GM12878 (cell line): Measurements from ENCODE around the gene ANKFY1. TPM values are rescaled to one million over a fixed set of nuclear protein-coding genes. Genes with fewer than 3 reads are reported as not detected.

ENCODE experiments used
- ATAC-seq: fragments of 200-7000 bp; cut with Tn5 transposase; 3 replicates; pipeline ENCODE4 v1.9.1; 2020; ENCODE audit warnings: mild to moderate bottlenecking, moderate library complexity
- BruUV-seq: library from RNA; stranded (reverse); fragments of 400-500 nt; replicated peaks from 2 replicates; lab custom pipeline; 2021; lab: Mats Ljungman, UMichigan
- CTCF ChIA-PET: fragments of 300-600 bp; sonication (Branson Sonifier 250); formaldehyde crosslinking; extraction: SDS; loops from one replicate; lab custom pipeline; 2021; ENCODE audit warnings: inconsistent platforms; lab: Yijun Ruan, JAX
- POLR2A ChIA-PET: fragments of 350-600 bp; formaldehyde crosslinking; extraction: SDS; loops from one replicate; lab custom pipeline; 2021; ENCODE audit warnings: inconsistent platforms; lab: Charles Lee
- RAD21 ChIA-PET: fragments of 300-600 bp; sonication (Branson Sonifier 250); formaldehyde crosslinking; loops from one replicate; lab custom pipeline; 2023; ENCODE audit warnings: antibody characterized with exemption; ENCODE audit not compliant: unreplicated experiment; lab: Charles Lee
- SMC1A ChIA-PET: fragments of 300-600 bp; sonication (Branson Sonifier 250); formaldehyde crosslinking; loops from one replicate; lab custom pipeline; 2023; ENCODE audit not compliant: unreplicated experiment, uncharacterized antibody; lab: Charles Lee
- DNase-seq: peaks from one replicate; pipeline ENCODE4 v3.0.0-alpha.2; 2011; ENCODE audit warnings: low read depth, low spot score
- FAIRE-seq: peaks from 3 replicates; lab custom pipeline; 2011; peaks lifted over from hg19 to GRCh38; lab: Jason Lieb, UNC
- H2AFZ ChIP-seq: 2 replicates; pipeline ENCODE4 v1.6.0; 2011; ENCODE audit warnings: low read depth, low read length, control low read depth; ENCODE audit not compliant: control insufficient read depth
- H3K27ac ChIP-seq: 2 replicates; pipeline ENCODE4 v1.5.1; 2011; ENCODE audit warnings: control low read depth; ENCODE audit not compliant: control insufficient read depth, insufficient read depth
- H3K27me3 ChIP-seq, 2 experiments: replicated peaks in 1 of 2; 2 replicates each; pipeline versions ENCODE4 v1.6.0 to v1.6.1; 2011; ENCODE audit warnings: low read length in 1 of 2; ENCODE audit not compliant: control insufficient read depth in 2 of 2, insufficient read depth in 2 of 2
- H3K36me3 ChIP-seq, 2 experiments: 2 replicates each; pipeline ENCODE4 v1.5.1; 2011; ENCODE audit warnings: low read length in 1 of 2; ENCODE audit not compliant: control insufficient read depth in 2 of 2, insufficient read depth in 2 of 2
- H3K4me1 ChIP-seq: 2 replicates; pipeline ENCODE4 v1.6.1; 2011; ENCODE audit warnings: mild to moderate bottlenecking, low read length, moderate library complexity, mixed read lengths; ENCODE audit not compliant: control insufficient read depth, insufficient read depth
- H3K4me2 ChIP-seq: 2 replicates; pipeline ENCODE4 v1.6.0; 2011; ENCODE audit warnings: control low read depth; ENCODE audit not compliant: control insufficient read depth, insufficient read depth
- H3K4me3 ChIP-seq: fragments of 200-600 bp; sonication (generic); 2 replicates; pipeline ENCODE4 v1.5.1; 2016
- H3K79me2 ChIP-seq: 2 replicates; pipeline ENCODE4 v1.6.0; 2011; ENCODE audit warnings: low read length; ENCODE audit not compliant: control insufficient read depth, insufficient read depth
- H3K9ac ChIP-seq: 2 replicates; pipeline ENCODE4 v1.8.0; 2011; ENCODE audit warnings: low read length, control low read depth, mixed read lengths; ENCODE audit not compliant: control insufficient read depth, insufficient read depth
- H3K9me3 ChIP-seq: replicated peaks from 3 replicates; pipeline ENCODE4 v1.5.1; 2011; ENCODE audit warnings: mild to moderate bottlenecking, low read length; ENCODE audit not compliant: control insufficient read depth, insufficient read depth
- H4K20me1 ChIP-seq: 2 replicates; pipeline ENCODE4 v1.6.0; 2011; ENCODE audit not compliant: control insufficient read depth, insufficient read depth
- BMI1 ChIP-seq: fragments of 450-650 bp; IDR thresholded peaks from 2 replicates; pipeline ENCODE4 v1.6.1; 2016; ENCODE audit warnings: mild to moderate bottlenecking, moderate library complexity, borderline replicate concordance
- FOXM1 ChIP-seq: IDR thresholded peaks from 2 replicates; pipeline ENCODE4 v1.6.1; 2012; ENCODE audit warnings: low read depth, mild to moderate bottlenecking, inconsistent platforms, low read length, moderate library complexity
- POLR2AphosphoS2 ChIP-seq: IDR thresholded peaks from 2 replicates; pipeline ENCODE4 v1.6.1; 2011; ENCODE audit warnings: low read depth, mild to moderate bottlenecking, low read length, improper control_type of control experiment, moderate library complexity
- SMARCA5 ChIP-seq: fragments of 450-650 bp; IDR thresholded peaks from 2 replicates; pipeline ENCODE4 v1.6.1; 2017; ENCODE audit warnings: mild to moderate bottlenecking
- TCF7 ChIP-seq: IDR thresholded peaks from 2 replicates; pipeline ENCODE4 v1.6.1; 2014; ENCODE audit warnings: antibody characterized with exemption, borderline replicate concordance
- WGBS: methylation state at CpG from one replicate; pipeline ENCODE4 v1.1.6; 2016; ENCODE audit warnings: low lambda C conversion rate; ENCODE audit not compliant: insufficient replicate concordance, insufficient coverage; ENCODE audit errors: missing lambda C conversion rate; 5-methylcytosine and 5-hydroxymethylcytosine counted together
- in situ Hi-C: fragments of 300-500 bp; cut with MboI; formaldehyde crosslinking; loops from 9 replicates; pipeline ENCODE4 v1.14.3; 2018; ENCODE audit warnings: mixed read lengths
- intact Hi-C: fragments of 100-400 bp; cut with micrococcal nuclease; formaldehyde crosslinking; loops from one replicate; pipeline ENCODE4 v1.14.2; 2022; ENCODE audit not compliant: unreplicated experiment
- polyA plus RNA-seq, 11 experiments: library from polyadenylated mRNA; depleted of rRNA in 4 of 11; unstranded in 6 of 11; stranded (reverse) in 5 of 11; fragments of >200 nt; fragmentation: Nextera tagmentation in 4 of 11; fragmentation: Illumina TruSeq in 1 of 11; extraction: Ambion mirVana in 4 of 11; extraction: Trizol in 1 of 11; gene quantifications; 1 replicate in 1 of 11; 2 replicates in 10 of 11; pipeline versions ENCODE4 v1.2.1 to v1.2.3, GENCODE V29; 2011 to 2016; ENCODE audit warnings: inconsistent platforms in 2 of 11, missing spikeins in 2 of 11, low read depth in 1 of 11
- total RNA-seq, 4 experiments: library from RNA; depleted of rRNA in 3 of 4; stranded (reverse); fragments of >200 nt in 3 of 4; fragmentation: Illumina TruSeq in 1 of 4; extraction: Trizol in 1 of 4; gene quantifications; 2 replicates each; pipeline versions ENCODE4 v1.2.1 to v1.2.3, GENCODE V29; 2013 to 2021
- TF ChIP-seq, protein P1 (sequence below): IDR thresholded peaks from 2 replicates; pipeline ENCODE4 v1.6.1; 2011; ENCODE audit warnings: borderline replicate concordance, low read depth, mild to moderate bottlenecking, moderate library complexity, low read length; ENCODE audit not compliant: insufficient read depth, poor library complexity, severe bottlenecking
- TF ChIP-seq, protein P2 (sequence below): IDR thresholded peaks from 2 replicates; pipeline ENCODE4 v1.6.1; 2011; ENCODE audit warnings: borderline replicate concordance, low read depth, mild to moderate bottlenecking, moderate library complexity, mixed read lengths, low read length; ENCODE audit not compliant: insufficient read depth; ENCODE audit errors: extremely low read length
- TF ChIP-seq, protein P3 (sequence below): fragments of 150-350 bp; IDR thresholded peaks from 2 replicates; pipeline ENCODE4 v1.6.1; 2014; ENCODE audit warnings: mild to moderate bottlenecking, low read depth, low read length

The ANKFY1 gene
- total and polyA plus RNA-seq, 10 of the 15 experiments (the other 5 are each of a cell fraction or from before 2014, with no cell fraction given) = 3.0 to 27.7 (median 16.4) TPM

DNA sequence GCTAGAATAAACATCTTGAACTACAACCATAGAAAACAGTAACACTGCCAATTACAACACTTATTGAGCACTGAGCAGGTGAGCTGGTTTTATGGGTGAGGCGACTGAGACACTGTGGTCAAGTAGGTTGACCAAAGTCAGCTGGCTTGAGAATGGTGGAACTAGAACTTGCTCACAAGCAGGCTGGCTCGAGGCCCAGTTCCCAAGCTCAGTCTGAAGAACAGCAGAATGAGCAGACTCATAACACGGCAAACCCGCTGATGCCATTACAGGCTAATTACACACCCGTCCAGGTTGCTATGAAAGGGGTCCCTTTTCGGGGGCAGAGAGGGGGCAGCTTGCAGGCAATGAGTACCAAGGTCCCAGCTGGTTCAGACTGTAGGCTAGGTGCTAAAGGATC is 127.4 kb downstream of the ANKFY1 start (continued):
- TF ChIP-seq POLR2AphosphoS2 (no peak), SMARCA5 (no peak)
- TF ChIP-seq, protein P1, sequence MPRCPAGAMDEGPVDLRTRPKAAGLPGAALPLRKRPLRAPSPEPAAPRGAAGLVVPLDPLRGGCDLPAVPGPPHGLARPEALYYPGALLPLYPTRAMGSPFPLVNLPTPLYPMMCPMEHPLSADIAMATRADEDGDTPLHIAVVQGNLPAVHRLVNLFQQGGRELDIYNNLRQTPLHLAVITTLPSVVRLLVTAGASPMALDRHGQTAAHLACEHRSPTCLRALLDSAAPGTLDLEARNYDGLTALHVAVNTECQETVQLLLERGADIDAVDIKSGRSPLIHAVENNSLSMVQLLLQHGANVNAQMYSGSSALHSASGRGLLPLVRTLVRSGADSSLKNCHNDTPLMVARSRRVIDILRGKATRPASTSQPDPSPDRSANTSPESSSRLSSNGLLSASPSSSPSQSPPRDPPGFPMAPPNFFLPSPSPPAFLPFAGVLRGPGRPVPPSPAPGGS = no peak

DNA sequence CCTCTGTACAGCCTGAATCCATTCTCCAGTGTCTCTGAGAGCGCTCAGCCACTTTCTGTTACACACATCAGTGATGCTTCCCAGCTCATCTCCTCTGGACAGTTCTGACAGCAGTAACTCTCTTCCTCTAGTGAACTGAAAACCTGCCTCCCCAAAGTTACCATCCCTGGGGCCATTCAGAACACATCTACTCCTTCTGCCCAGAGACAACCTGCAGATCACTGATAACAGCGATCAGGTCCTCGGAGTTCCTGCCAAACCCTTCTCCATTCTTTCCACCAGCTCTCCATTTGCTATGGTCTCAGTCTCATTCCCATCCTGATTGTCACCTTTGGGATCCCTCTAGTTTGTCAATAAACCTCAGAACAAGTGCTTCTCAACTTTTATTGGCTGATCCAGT is 128.3 kb downstream of the ANKFY1 start:
- Histone ChIP-seq H3K9ac (no peak overlapping the region), H4K20me1 (0 out of 2 replicates have a peak, but pooled peaks cover 3% of the 10 kb centered on the region), H3K79me2 (peaks cover 51% of the 10 kb centered on the region), H3K27me3 (no peaks in the 10 kb centered on the region), H2AFZ (no peak overlapping the region), H3K27ac (no peak overlapping the region), H3K36me3 (peaks cover 0 to 11% of the 10 kb centered on the region in 2 experiments; a peak in 3 of 4 replicates), H3K4me2 (no peak overlapping the region), H3K9me3 (no peaks in the 10 kb centered on the region), H3K4me1 (0 out of 2 replicates have a peak, but pooled peaks cover 4% of the 10 kb centered on the region), H3K4me3 (no peak overlapping the region)
- TF ChIP-seq BMI1 (no peak), FOXM1 (no peak), TCF7 (no peak)
- TF ChIP-seq, protein P2, sequence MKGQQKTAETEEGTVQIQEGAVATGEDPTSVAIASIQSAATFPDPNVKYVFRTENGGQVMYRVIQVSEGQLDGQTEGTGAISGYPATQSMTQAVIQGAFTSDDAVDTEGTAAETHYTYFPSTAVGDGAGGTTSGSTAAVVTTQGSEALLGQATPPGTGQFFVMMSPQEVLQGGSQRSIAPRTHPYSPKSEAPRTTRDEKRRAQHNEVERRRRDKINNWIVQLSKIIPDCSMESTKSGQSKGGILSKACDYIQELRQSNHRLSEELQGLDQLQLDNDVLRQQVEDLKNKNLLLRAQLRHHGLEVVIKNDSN = no peak
- TF ChIP-seq, protein P3, sequence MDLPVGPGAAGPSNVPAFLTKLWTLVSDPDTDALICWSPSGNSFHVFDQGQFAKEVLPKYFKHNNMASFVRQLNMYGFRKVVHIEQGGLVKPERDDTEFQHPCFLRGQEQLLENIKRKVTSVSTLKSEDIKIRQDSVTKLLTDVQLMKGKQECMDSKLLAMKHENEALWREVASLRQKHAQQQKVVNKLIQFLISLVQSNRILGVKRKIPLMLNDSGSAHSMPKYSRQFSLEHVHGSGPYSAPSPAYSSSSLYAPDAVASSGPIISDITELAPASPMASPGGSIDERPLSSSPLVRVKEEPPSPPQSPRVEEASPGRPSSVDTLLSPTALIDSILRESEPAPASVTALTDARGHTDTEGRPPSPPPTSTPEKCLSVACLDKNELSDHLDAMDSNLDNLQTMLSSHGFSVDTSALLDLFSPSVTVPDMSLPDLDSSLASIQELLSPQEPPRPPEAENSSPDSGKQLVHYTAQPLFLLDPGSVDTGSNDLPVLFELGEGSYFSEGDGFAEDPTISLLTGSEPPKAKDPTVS = no peak
- SMC1A ChIA-PET = no interaction called here
- no peak for DNase-seq
- intact Hi-C loops (no loop called here), in situ Hi-C loops (no loop called here)
- no TSS peak for BruUV-seq
- no peak for FAIRE-seq
- CTCF ChIA-PET = interaction anchor here (0.7 kb wide), 1 partner anchor 13 kb away, joined by 3 read pairs; no protein-coding TSS in a partner anchor
- RAD21 ChIA-PET = no interaction called here
- no peak for ATAC-seq
- POLR2A ChIA-PET = interaction anchor here (0.7 to 1.0 kb wide), 3 partner anchors 8 to 936 kb away, joined by 3 to 4 read pairs (median 3); no protein-coding TSS in a partner anchor
- 100% methylated on average over 3 of the region's 3 CpGs for WGBS
